Measurements from ENCODE around the gene LRMDA.

LRMDA gene

GRCh38 chr10:75770626-75771081 is 339.2 kb downstream of the LRMDA start:
- DNase-seq (ENCODE audit: low read depth), result no peak
- no peak for TF ChIP-seq CTCF (conservative IDR thresholded peaks at IDR 0.05; ENCODE audit: low read depth, low read length)
- H3K4me3 ChIP-seq (ENCODE audit: low read length), result no peak overlapping the region

- no peak for DNase-seq (ENCODE audit: low read depth)
- no peak overlapping the region for H3K4me3 ChIP-seq (ENCODE audit: low read length)
- TF ChIP-seq CTCF (conservative IDR thresholded peaks at IDR 0.05; ENCODE audit: low read depth, low read length), result no peak
These were observed 340.2 kb downstream of the LRMDA start for GRCh38 chr10:75771606-75772005.

GRCh38 chr10:75772153-75772887 is 340.9 kb downstream of the LRMDA start:
- no peak for DNase-seq (ENCODE audit: low read depth)
- H3K4me3 ChIP-seq (ENCODE audit: low read length), result no peak overlapping the region
- TF ChIP-seq CTCF (conservative IDR thresholded peaks at IDR 0.05; ENCODE audit: low read depth, low read length), result no peak

GRCh38 chr10:75773231-75773780 is 341.9 kb downstream of the LRMDA start:
- TF ChIP-seq CTCF (conservative IDR thresholded peaks at IDR 0.05; ENCODE audit: low read depth, low read length), result no peak
- no peak for DNase-seq (ENCODE audit: low read depth)
- H3K4me3 ChIP-seq (ENCODE audit: low read length), result no peak overlapping the region

GRCh38 chr10:75773813-75774782 is 342.7 kb downstream of the LRMDA start:
- DNase-seq (ENCODE audit: low read depth), result no peak
- no peak overlapping the region for H3K4me3 ChIP-seq (ENCODE audit: low read length)
- TF ChIP-seq CTCF (conservative IDR thresholded peaks at IDR 0.05; ENCODE audit: low read depth, low read length), result no peak

GRCh38 chr10:75774783-75775490 is 343.5 kb downstream of the LRMDA start:
- TF ChIP-seq CTCF (conservative IDR thresholded peaks at IDR 0.05; ENCODE audit: low read depth, low read length), result no peak
- no peak overlapping the region for H3K4me3 ChIP-seq (ENCODE audit: low read length)
- DNase-seq (ENCODE audit: low read depth), result no peak
